ENCODE results near the gene CD300LF. TPM values are rescaled to one million over a fixed set of nuclear protein-coding genes. Genes with fewer than 3 reads are reported as not detected.

CD300LF gene
- not detected for total RNA-seq

DNA sequence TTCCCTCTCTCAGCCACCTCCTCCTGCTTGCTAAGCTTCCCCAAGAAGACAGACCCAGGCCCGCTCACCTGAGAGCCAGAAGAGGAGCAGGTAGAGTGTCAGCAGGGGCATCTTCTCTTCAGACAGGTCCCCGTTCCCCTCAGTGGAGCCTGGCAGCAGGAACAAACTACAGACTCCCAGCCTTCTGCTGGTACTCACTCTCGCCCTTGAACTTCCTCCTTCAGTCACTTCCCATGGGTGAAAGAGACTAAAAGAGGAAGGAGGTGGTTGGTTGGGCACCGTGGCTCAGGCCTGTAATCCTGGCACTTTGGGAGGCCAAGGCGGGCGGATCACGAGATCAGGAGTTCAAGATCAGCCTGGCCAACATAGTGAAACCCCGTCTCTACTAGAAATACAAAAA lies at the start of gene CD300LF:
Gene CD300LF, minus strand, starts transcription at position 168 of the 400 bp plus-strand sequence. Its CDS starts 57 bp downstream, at position 111.
- no peaks in the 10 kb centered on the region for H3K9me3 ChIP-seq
- H3K27ac ChIP-seq: no peak within 1 kb of the TSS
- DNase-seq (peak; percentile 14 to 29), ATAC-seq (no peak)
- no peak within 1 kb of the TSS for H3K4me3 ChIP-seq
- no peaks in the 10 kb centered on the region for H3K4me1 ChIP-seq
- intact Hi-C loops (cut with DNase I; ENCODE audit: low total_unique reads): no loop called here
- in situ Hi-C loops (cut with MboI; ENCODE audit: low sequenced_read_pairs in 4 of 4): no loop called here
- H3K27me3 ChIP-seq: peaks cover 0 to 6% (median 3%) of the 10 kb centered on the region in 3 donors
- no peaks in the 10 kb centered on the region for H3K36me3 ChIP-seq
- TF ChIP-seq POLR2A (IDR thresholded peaks at IDR 0.05): no peak
- TF ChIP-seq, protein P1, sequence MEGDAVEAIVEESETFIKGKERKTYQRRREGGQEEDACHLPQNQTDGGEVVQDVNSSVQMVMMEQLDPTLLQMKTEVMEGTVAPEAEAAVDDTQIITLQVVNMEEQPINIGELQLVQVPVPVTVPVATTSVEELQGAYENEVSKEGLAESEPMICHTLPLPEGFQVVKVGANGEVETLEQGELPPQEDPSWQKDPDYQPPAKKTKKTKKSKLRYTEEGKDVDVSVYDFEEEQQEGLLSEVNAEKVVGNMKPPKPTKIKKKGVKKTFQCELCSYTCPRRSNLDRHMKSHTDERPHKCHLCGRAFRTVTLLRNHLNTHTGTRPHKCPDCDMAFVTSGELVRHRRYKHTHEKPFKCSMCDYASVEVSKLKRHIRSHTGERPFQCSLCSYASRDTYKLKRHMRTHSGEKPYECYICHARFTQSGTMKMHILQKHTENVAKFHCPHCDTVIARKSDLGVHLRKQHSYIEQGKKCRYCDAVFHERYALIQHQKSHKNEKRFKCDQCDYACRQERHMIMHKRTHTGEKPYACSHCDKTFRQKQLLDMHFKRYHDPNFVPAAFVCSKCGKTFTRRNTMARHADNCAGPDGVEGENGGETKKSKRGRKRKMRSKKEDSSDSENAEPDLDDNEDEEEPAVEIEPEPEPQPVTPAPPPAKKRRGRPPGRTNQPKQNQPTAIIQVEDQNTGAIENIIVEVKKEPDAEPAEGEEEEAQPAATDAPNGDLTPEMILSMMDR (IDR thresholded peaks at IDR 0.05 in 4 of 5, conservative IDR thresholded peaks at IDR 0.05 in 1 of 5): no peak

DNA sequence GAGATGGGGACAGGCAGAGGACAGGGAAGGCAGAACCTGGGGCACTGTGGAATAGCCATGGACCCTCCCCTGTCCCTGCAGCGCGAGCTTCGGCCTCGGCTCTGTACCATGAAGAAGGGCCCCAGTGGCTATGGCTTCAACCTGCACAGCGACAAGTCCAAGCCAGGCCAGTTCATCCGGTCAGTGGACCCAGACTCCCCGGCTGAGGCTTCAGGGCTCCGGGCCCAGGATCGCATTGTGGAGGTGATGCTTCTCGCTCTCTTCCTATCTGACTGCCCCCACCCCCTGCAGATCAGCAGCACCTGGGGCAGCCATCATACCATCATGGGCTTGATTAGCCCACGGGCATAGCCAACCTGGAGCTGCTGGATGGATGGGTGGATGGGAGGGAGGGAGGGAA lies 49.2 kb upstream of the CD300LF start:
- ATAC-seq (no peak), DNase-seq (no peak)
- intact Hi-C loops (cut with DNase I; ENCODE audit: low total_unique reads) (no loop called here), in situ Hi-C loops (cut with MboI; ENCODE audit: low sequenced_read_pairs in 4 of 4) (no loop called here)
- Histone ChIP-seq H3K4me3 (no peak overlapping the region), H3K9me3 (no peaks in the 10 kb centered on the region), H3K27me3 (no peaks in the 10 kb centered on the region), H3K36me3 (no peaks in the 10 kb centered on the region), H3K4me1 (peaks cover 9 to 16% of the 10 kb centered on the region in 2 donors), H3K27ac (no peak overlapping the region)
- no peak for TF ChIP-seq POLR2A (IDR thresholded peaks at IDR 0.05)
- TF ChIP-seq, protein P1 (IDR thresholded peaks at IDR 0.05 in 4 of 5, conservative IDR thresholded peaks at IDR 0.05 in 1 of 5): no peak

DNA sequence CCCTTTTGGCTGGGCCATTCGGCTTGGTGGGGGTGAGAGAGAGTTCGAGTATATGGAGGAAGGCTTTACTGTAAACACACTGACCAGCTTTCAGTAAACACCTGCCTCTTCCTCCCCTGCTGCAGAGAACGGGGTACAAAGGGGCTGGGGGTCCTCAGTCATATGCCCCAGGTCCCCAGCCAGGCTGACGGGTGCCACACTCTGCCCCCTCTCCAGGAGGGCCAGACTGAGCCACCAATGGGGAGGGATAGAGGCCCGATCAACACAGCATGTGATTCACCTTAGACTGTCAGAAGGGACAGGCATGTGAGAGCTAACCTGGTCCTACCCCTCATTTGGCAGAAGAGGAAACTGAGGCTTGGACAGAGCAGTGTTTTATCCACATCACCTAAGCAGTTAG lies 48.7 kb upstream of the CD300LF start:
- Histone ChIP-seq H3K4me3 (no peak overlapping the region), H3K27ac (no peak overlapping the region), H3K27me3 (no peaks in the 10 kb centered on the region), H3K9me3 (no peaks in the 10 kb centered on the region), H3K4me1 (peaks cover 9 to 16% of the 10 kb centered on the region in 2 donors), H3K36me3 (no peaks in the 10 kb centered on the region)
- intact Hi-C loops (cut with DNase I; ENCODE audit: low total_unique reads) (no loop called here), in situ Hi-C loops (cut with MboI; ENCODE audit: low sequenced_read_pairs in 4 of 4) (no loop called here)
- TF ChIP-seq POLR2A (IDR thresholded peaks at IDR 0.05): no peak
- TF ChIP-seq, protein P1 (IDR thresholded peaks at IDR 0.05 in 4 of 5, conservative IDR thresholded peaks at IDR 0.05 in 1 of 5): no peak
- no peak for ATAC-seq
- no peak for DNase-seq

DNA sequence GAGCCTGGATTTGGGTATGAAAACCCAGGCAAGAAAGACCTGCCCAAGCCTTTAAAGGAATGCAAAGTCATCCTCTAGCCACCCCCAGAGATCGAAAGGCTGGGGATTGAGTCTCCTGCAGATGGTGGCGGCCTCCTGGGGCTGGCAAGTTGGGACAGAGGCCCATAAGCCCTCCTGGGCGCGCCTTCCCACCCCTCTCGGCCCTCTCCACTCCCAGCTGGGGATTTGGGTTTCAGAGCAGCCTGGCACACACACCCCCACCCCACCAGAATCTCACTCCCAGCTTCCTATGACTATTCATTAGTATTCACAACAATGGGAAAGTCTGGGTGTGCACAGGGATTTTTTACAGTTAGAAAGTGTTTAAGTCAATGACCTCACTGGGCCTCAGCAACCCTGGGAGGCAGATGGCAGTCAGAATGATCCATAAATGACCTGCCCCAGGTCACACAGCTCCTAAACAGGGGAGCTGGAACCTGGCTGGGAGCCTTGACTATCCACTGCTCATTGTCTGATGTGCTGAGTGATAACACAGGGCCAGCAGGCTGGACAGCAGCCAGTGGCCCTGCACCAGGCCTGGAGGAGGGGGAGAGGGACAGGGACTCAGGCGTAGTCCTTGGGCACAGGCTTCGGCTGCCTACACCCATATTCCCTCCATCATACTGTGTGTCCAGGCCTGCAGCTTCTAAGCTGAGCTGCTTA lies 47.8 kb upstream of the CD300LF start:
- H3K4me3 ChIP-seq: no peak overlapping the region
- intact Hi-C loops (cut with DNase I; ENCODE audit: low total_unique reads): no loop called here
- no peaks in the 10 kb centered on the region for H3K9me3 ChIP-seq
- DNase-seq: no peak
- H3K36me3 ChIP-seq: no peaks in the 10 kb centered on the region
- no peaks in the 10 kb centered on the region for H3K27me3 ChIP-seq
- H3K4me1 ChIP-seq: peaks cover 9 to 16% of the 10 kb centered on the region in 2 donors
- ATAC-seq: no peak
- in situ Hi-C loops (cut with MboI; ENCODE audit: low sequenced_read_pairs in 4 of 4): no loop called here
- TF ChIP-seq, protein P1 (IDR thresholded peaks at IDR 0.05 in 4 of 5, conservative IDR thresholded peaks at IDR 0.05 in 1 of 5): no peak
- TF ChIP-seq POLR2A (IDR thresholded peaks at IDR 0.05): no peak
- H3K27ac ChIP-seq: no peak overlapping the region

All from gastrocnemius medialis (tissue), 4 donors.